ENCODE results near the gene ZPR1.

ZPR1 gene

GRCh38 chr11:116823031-116823843 lies 35.4 kb upstream of the ZPR1 start, which contains the start of gene APOA4:
TSS of gene APOA4 (minus strand) at chr11:116823304. CDS start at chr11:116823191, 113 bp downstream.
- no peak within 1 kb of the TSS for H3K4me3 ChIP-seq (ENCODE audit: low read depth, low read length)
- no peak for TF ChIP-seq CTCF (IDR thresholded peaks at IDR 0.05; ENCODE audit: low read depth, low read length, missing control alignments)
- in situ Hi-C loops (cut with HindIII; ENCODE audit: low sequenced_read_pairs): no loop called here
- no peak for DNase-seq (ENCODE audit: low read depth)

- no peak overlapping the region for H3K4me3 ChIP-seq (ENCODE audit: low read depth, low read length)
- TF ChIP-seq CTCF (IDR thresholded peaks at IDR 0.05; ENCODE audit: low read depth, low read length, missing control alignments): no peak
- in situ Hi-C loops (cut with HindIII; ENCODE audit: low sequenced_read_pairs): no loop called here
- DNase-seq (ENCODE audit: low read depth): no peak
Measured at GRCh38 chr11:116822575-116822974, 34.8 kb upstream of the ZPR1 start.

- no peak for TF ChIP-seq CTCF (IDR thresholded peaks at IDR 0.05; ENCODE audit: low read depth, low read length, missing control alignments)
- no peak overlapping the region for H3K4me3 ChIP-seq (ENCODE audit: low read depth, low read length)
- in situ Hi-C loops (cut with HindIII; ENCODE audit: low sequenced_read_pairs): no loop called here
- DNase-seq (ENCODE audit: low read depth): no peak
Measured at GRCh38 chr11:116821050-116821918, 33.5 kb upstream of the ZPR1 start.

- in situ Hi-C loops (cut with HindIII; ENCODE audit: low sequenced_read_pairs): no loop called here
Measured at GRCh38 chr11:116819049-116819448, 31.2 kb upstream of the ZPR1 start.

GRCh38 chr11:116814502-116814901 lies 26.7 kb upstream of the ZPR1 start:
- H3K4me3 ChIP-seq (ENCODE audit: low read depth, low read length): no peak overlapping the region
- no peak for DNase-seq (ENCODE audit: low read depth)
- no peak for TF ChIP-seq CTCF (IDR thresholded peaks at IDR 0.05; ENCODE audit: low read depth, low read length, missing control alignments)
- in situ Hi-C loops (cut with HindIII; ENCODE audit: low sequenced_read_pairs): no loop called here

More at GRCh38 chr11:116819049-116819448, 31.2 kb upstream of the ZPR1 start:
- H3K4me3 ChIP-seq (ENCODE audit: low read depth, low read length): no peak overlapping the region
- DNase-seq (ENCODE audit: low read depth): no peak
- no peak for TF ChIP-seq CTCF (IDR thresholded peaks at IDR 0.05; ENCODE audit: low read depth, low read length, missing control alignments)

GRCh38 chr11:116813781-116814471 lies 26.1 kb upstream of the ZPR1 start:
- in situ Hi-C loops (cut with HindIII; ENCODE audit: low sequenced_read_pairs): no loop called here
- DNase-seq (ENCODE audit: low read depth): no peak
- no peak overlapping the region for H3K4me3 ChIP-seq (ENCODE audit: low read depth, low read length)
- no peak for TF ChIP-seq CTCF (IDR thresholded peaks at IDR 0.05; ENCODE audit: low read depth, low read length, missing control alignments)

Measured in astrocyte of the cerebellum (primary cell).